GM23338 (cell line): ENCODE results near the gene WEE2. TPM values are rescaled to one million over a fixed set of nuclear protein-coding genes. Genes with fewer than 3 reads are reported as not detected.

Experiments
- ATAC-seq: fragments of 200-7000 bp; cut with Tn5 transposase; 3 replicates; pipeline ENCODE4 v1.9.1; 2020
- DNase-seq: peaks from one replicate; pipeline ENCODE4 v3.0.0-alpha.2; 2015; ENCODE audit warnings: low spot score
- H2AFZ ChIP-seq: fragments of 200-600 bp; sonication (generic); 2 replicates; pipeline ENCODE4 v1.8.0; 2016; ENCODE audit warnings: antibody characterized with exemption, mild to moderate bottlenecking, moderate library complexity
- H3F3A ChIP-seq: fragments of 200-600 bp; sonication (generic); replicated peaks from 2 replicates; pipeline ENCODE4 v1.8.0; 2017; ENCODE audit warnings: antibody characterized with exemption, mixed run types, low read depth
- H3K27ac ChIP-seq: fragments of 200-600 bp; sonication (generic); 2 replicates; pipeline ENCODE4 v1.6.1; 2016; ENCODE audit warnings: low read depth
- H3K27me3 ChIP-seq: fragments of 200-600 bp; sonication (generic); 2 replicates; pipeline ENCODE4 v1.8.0; 2016; ENCODE audit warnings: mild to moderate bottlenecking, mixed run types, moderate library complexity; ENCODE audit not compliant: insufficient read depth
- H3K36me3 ChIP-seq: fragments of 200-600 bp; sonication (generic); 2 replicates; pipeline ENCODE4 v1.8.0; 2016; ENCODE audit warnings: mild to moderate bottlenecking; ENCODE audit not compliant: insufficient read depth
- H3K4me1 ChIP-seq: fragments of 200-600 bp; sonication (generic); 2 replicates; pipeline ENCODE4 v1.8.0; 2016; ENCODE audit warnings: mild to moderate bottlenecking, moderate library complexity; ENCODE audit not compliant: insufficient read depth
- H3K4me2 ChIP-seq: fragments of 200-600 bp; sonication (generic); 2 replicates; pipeline ENCODE4 v1.7.1; 2017; ENCODE audit warnings: mixed run types
- H3K4me3 ChIP-seq: fragments of 200-600 bp; sonication (generic); 2 replicates; pipeline ENCODE4 v1.6.1; 2016; ENCODE audit warnings: mixed run types
- H3K79me2 ChIP-seq: fragments of 200-600 bp; sonication (generic); replicated peaks from 2 replicates; pipeline ENCODE4 v1.8.0; 2017; ENCODE audit warnings: mild to moderate bottlenecking; ENCODE audit not compliant: insufficient read depth
- H3K9me2 ChIP-seq: fragments of 200-600 bp; sonication (generic); 2 replicates; pipeline ENCODE4 v1.8.0; 2017; ENCODE audit not compliant: insufficient read depth
- H4K20me1 ChIP-seq: fragments of 200-600 bp; sonication (generic); replicated peaks from 2 replicates; pipeline ENCODE4 v1.8.0; 2017; ENCODE audit warnings: mild to moderate bottlenecking; ENCODE audit not compliant: insufficient read depth
- H3K27ac Mint-ChIP-seq: 2 replicates; pipeline ENCODE4 v1.8.0; 2020; ENCODE audit warnings: inconsistent platforms, mild to moderate bottlenecking, moderate library complexity, mixed read lengths
- H3K27me3 Mint-ChIP-seq: 3 replicates; pipeline ENCODE4 v1.8.0; 2022; ENCODE audit warnings: low read depth, mild to moderate bottlenecking, moderate library complexity, mixed read lengths, inconsistent platforms; ENCODE audit not compliant: insufficient read depth, poor library complexity
- H3K36me3 Mint-ChIP-seq: 3 replicates; pipeline ENCODE4 v1.8.0; 2021; ENCODE audit warnings: low read depth, mild to moderate bottlenecking, inconsistent platforms, moderate library complexity, mixed read lengths
- H3K4me1 Mint-ChIP-seq: 3 replicates; pipeline ENCODE4 v1.8.0; 2020; ENCODE audit warnings: mild to moderate bottlenecking, inconsistent platforms, mixed read lengths
- H3K4me3 Mint-ChIP-seq: 3 replicates; pipeline ENCODE4 v1.8.0; 2021; ENCODE audit warnings: moderate library complexity, mild to moderate bottlenecking, inconsistent platforms, mixed read lengths
- H3K9me3 Mint-ChIP-seq: 3 replicates; pipeline ENCODE4 v1.8.0; 2020; ENCODE audit warnings: moderate library complexity, mild to moderate bottlenecking, inconsistent platforms, mixed read lengths
- CREB1 ChIP-seq: fragments of 250-450 bp; sonication (Bioruptor Pico); IDR thresholded peaks from 2 replicates; pipeline ENCODE4 v1.5.0; 2020; ENCODE audit warnings: low read depth, mild to moderate bottlenecking, moderate library complexity
- EZH2 ChIP-seq: fragments of 200-600 bp; sonication (generic); IDR thresholded peaks from one replicate; pipeline ENCODE4 v1.8.0; 2017; ENCODE audit warnings: antibody characterized with exemption, mild to moderate bottlenecking, low read depth; ENCODE audit not compliant: unreplicated experiment
- EZH2phosphoT487 ChIP-seq: fragments of 200-600 bp; sonication (generic); IDR thresholded peaks from one replicate; pipeline ENCODE4 v1.8.1; 2018; ENCODE audit warnings: antibody characterized with exemption; ENCODE audit not compliant: unreplicated experiment
- JUNB ChIP-seq: IDR thresholded peaks from one replicate; pipeline ENCODE4 v1.6.1; 2016; ENCODE audit warnings: antibody characterized with exemption; ENCODE audit not compliant: unreplicated experiment
- NANOG ChIP-seq: IDR thresholded peaks from 2 replicates; pipeline ENCODE4 v1.6.1; 2016; ENCODE audit warnings: antibody characterized with exemption, borderline replicate concordance
- POLR2AphosphoS5 ChIP-seq: IDR thresholded peaks from 2 replicates; pipeline ENCODE4 v1.6.1; 2016; ENCODE audit warnings: antibody characterized with exemption, low read depth
- REST ChIP-seq: IDR thresholded peaks from one replicate; pipeline ENCODE4 v1.6.1; 2018; ENCODE audit warnings: antibody characterized with exemption; ENCODE audit not compliant: unreplicated experiment
- STAT1 ChIP-seq: IDR thresholded peaks from one replicate; pipeline ENCODE4 v1.6.1; 2016; ENCODE audit warnings: antibody characterized with exemption; ENCODE audit not compliant: unreplicated experiment
- ZNF114 ChIP-seq: fragments of 250-450 bp; sonication (Bioruptor Pico); IDR thresholded peaks from 2 replicates; pipeline ENCODE4 v1.5.0; 2020; ENCODE audit warnings: mild to moderate bottlenecking, moderate library complexity
- ZNF331 ChIP-seq: fragments of 250-450 bp; sonication (Bioruptor Pico); IDR thresholded peaks from 2 replicates; pipeline ENCODE4 v1.5.0; 2020; ENCODE audit warnings: low read depth, mild to moderate bottlenecking, moderate library complexity
- ZNF462 ChIP-seq: fragments of 250-450 bp; sonication (Bioruptor Pico); IDR thresholded peaks from 2 replicates; pipeline ENCODE4 v1.5.0; 2020; ENCODE audit warnings: mild to moderate bottlenecking, moderate library complexity
- polyA plus RNA-seq: library from polyadenylated mRNA; unstranded; fragments of >200 nt; fragmentation: Nextera tagmentation; extraction: Ambion mirVana; gene quantifications from 2 replicates; pipeline ENCODE4 v1.2.1, GENCODE V29; 2016
- total RNA-seq: library from RNA; depleted of rRNA; stranded (reverse); fragments of >200 nt; shearing (Covaris generic); gene quantifications from 2 replicates; pipeline ENCODE4 v1.2.3, GENCODE V29; 2014
- TF ChIP-seq, protein P1 (sequence below), 2 experiments: fragments of 200-600 bp in 1 of 2; sonication (generic) in 1 of 2; conservative IDR thresholded peaks; 2 replicates each; pipeline versions ENCODE4 v1.5.1 to v1.6.1; 2016 to 2017; ENCODE audit warnings: antibody characterized with exemption in 2 of 2, low read depth in 2 of 2, mild to moderate bottlenecking in 2 of 2, moderate library complexity in 1 of 2
- TF ChIP-seq, protein P2 (sequence below): IDR thresholded peaks from 2 replicates; pipeline ENCODE4 v1.6.1; 2016; ENCODE audit warnings: antibody characterized with exemption

The WEE2 gene
- total and polyA plus RNA-seq, 2 experiments from 2014 or later = not detected

GRCh38 chr7:141679014-141679413 lies 29.1 kb upstream of the WEE2 start:
- no peak overlapping the region for H3K4me3 ChIP-seq
- H3K79me2 ChIP-seq = no peaks in the 10 kb centered on the region

More at GRCh38 chr7:141679014-141679413, 29.1 kb upstream of the WEE2 start:
- Mint-ChIP-seq H3K9me3 (no peaks in the 10 kb centered on the region), H3K27ac (no peak overlapping the region), H3K36me3 (peaks cover 3% of the 10 kb centered on the region; the same call in 2 of the 3 replicates), H3K4me1 (peaks cover 9% of the 10 kb centered on the region; the same call in 2 of the 3 replicates), H3K27me3 (peaks cover 5% of the 10 kb centered on the region), H3K4me3 (no peak overlapping the region)
- no peaks in the 10 kb centered on the region for H3K36me3 ChIP-seq
- H2AFZ ChIP-seq = no peak overlapping the region
- 0 out of 2 replicates have a peak, but pooled peaks cover 6% of the 10 kb centered on the region for H4K20me1 ChIP-seq
- H3K27ac ChIP-seq = no peak overlapping the region
- no peak overlapping the region for H3K4me2 ChIP-seq
- TF ChIP-seq POLR2AphosphoS5 (no peak), JUNB (no peak), NANOG (no peak), EZH2phosphoT487 (no peak), REST (no peak), ZNF331 (no peak), ZNF462 (CRISPR knock-in tag) (no peak), EZH2 (no peak), ZNF114 (no peak), CREB1 (CRISPR knock-in tag) (no peak), STAT1 (no peak)
- TF ChIP-seq, protein P1, sequence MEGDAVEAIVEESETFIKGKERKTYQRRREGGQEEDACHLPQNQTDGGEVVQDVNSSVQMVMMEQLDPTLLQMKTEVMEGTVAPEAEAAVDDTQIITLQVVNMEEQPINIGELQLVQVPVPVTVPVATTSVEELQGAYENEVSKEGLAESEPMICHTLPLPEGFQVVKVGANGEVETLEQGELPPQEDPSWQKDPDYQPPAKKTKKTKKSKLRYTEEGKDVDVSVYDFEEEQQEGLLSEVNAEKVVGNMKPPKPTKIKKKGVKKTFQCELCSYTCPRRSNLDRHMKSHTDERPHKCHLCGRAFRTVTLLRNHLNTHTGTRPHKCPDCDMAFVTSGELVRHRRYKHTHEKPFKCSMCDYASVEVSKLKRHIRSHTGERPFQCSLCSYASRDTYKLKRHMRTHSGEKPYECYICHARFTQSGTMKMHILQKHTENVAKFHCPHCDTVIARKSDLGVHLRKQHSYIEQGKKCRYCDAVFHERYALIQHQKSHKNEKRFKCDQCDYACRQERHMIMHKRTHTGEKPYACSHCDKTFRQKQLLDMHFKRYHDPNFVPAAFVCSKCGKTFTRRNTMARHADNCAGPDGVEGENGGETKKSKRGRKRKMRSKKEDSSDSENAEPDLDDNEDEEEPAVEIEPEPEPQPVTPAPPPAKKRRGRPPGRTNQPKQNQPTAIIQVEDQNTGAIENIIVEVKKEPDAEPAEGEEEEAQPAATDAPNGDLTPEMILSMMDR (conservative IDR thresholded peaks at IDR 0.05; ENCODE audit: low read depth in 2 of 2) = no peak
- TF ChIP-seq, protein P2, sequence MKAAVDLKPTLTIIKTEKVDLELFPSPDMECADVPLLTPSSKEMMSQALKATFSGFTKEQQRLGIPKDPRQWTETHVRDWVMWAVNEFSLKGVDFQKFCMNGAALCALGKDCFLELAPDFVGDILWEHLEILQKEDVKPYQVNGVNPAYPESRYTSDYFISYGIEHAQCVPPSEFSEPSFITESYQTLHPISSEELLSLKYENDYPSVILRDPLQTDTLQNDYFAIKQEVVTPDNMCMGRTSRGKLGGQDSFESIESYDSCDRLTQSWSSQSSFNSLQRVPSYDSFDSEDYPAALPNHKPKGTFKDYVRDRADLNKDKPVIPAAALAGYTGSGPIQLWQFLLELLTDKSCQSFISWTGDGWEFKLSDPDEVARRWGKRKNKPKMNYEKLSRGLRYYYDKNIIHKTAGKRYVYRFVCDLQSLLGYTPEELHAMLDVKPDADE = no peak
- DNase-seq (no peak), ATAC-seq (no peak)
- no peaks in the 10 kb centered on the region for H3K9me2 ChIP-seq
- no peaks in the 10 kb centered on the region for H3K4me1 ChIP-seq
- H3F3A ChIP-seq = no peaks in the 10 kb centered on the region
- H3K27me3 ChIP-seq = no peaks in the 10 kb centered on the region
